Esophagus muscularis mucosa (tissue), 3 donors: Measurements from ENCODE around the gene FAM24A.

ENCODE experiments used
- CTCF ChIP-seq, 3 experiments: fragments of 200-600 bp in 2 of 3; fragments of 450-650 bp in 1 of 3; sonication (generic) in 2 of 3; IDR thresholded peaks; one replicate each; pipeline ENCODE4 v1.5.1; 2017 to 2019; ENCODE audit warnings: antibody characterized with exemption in 3 of 3, mild to moderate bottlenecking in 2 of 3, moderate library complexity in 1 of 3
- POLR2A ChIP-seq: fragments of 450-650 bp; IDR thresholded peaks from one replicate; pipeline ENCODE4 v1.6.1; 2017; ENCODE audit warnings: antibody characterized with exemption, moderate library complexity, mild to moderate bottlenecking, low read depth

- TF ChIP-seq POLR2A (no peak), CTCF (IDR thresholded peaks at IDR 0.05) (no peak)
These were observed 27.6 kb upstream of the FAM24A start for GRCh38 chr10:122882766-122883165.
